GM18499 (cell line): ENCODE data around the gene RAB12.

ENCODE experiments used
- ATAC-seq: cut with Tn5 transposase; IDR thresholded peaks from one replicate; pipeline ENCODE4 v1.9.1; 2021; ENCODE audit warnings: moderate number of reproducible peaks; ENCODE audit not compliant: insufficient read depth, unreplicated experiment

The RAB12 gene

DNA sequence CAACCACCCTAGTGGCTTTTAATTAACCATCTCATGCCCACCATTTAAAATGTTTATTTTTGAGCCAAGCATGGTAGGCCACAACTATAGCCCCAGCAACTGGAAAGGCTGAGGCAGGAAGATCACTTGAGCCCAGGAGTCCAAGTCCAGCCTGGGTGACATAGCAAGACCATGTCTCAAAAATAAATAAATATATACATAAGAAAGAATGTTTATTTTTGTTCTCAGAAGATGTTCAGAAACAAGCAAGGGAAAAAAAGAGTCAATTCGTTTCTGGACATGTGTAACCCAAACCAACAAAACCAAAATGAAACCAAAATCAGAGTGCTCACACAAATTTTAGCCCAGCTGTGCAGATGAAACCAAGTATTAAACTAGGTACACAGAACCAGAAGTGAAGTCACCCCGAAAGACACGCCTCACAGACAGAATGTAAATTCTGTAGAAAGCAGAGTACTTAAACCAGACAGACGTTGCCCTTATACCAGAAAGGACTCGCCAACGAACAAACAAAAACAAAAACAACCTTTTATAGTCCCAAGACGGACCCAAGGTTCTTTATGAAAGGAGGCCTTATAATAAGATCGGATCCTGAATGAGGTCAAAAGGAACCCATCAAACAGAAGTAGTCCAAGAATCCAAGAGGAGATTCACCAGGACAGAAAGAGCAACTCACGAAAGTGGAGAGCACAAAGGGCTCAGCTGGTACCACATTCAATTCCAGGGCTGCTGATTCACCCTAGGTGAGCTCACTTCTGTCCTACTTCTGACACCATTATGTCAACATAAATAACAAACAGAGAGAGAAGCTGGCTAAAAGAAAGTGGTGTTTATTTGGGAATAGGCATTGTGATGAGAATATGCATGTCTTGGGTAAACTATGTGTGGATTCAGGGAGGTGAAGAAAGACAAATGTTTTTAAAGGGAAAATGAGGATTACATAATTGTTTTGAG is 64.3 kb downstream of the RAB12 start:
- ATAC-seq: peak; percentile 92

- ATAC-seq: no peak
Measured at GRCh38 chr18:8675057-8675456, 65.8 kb downstream of the RAB12 start.

DNA sequence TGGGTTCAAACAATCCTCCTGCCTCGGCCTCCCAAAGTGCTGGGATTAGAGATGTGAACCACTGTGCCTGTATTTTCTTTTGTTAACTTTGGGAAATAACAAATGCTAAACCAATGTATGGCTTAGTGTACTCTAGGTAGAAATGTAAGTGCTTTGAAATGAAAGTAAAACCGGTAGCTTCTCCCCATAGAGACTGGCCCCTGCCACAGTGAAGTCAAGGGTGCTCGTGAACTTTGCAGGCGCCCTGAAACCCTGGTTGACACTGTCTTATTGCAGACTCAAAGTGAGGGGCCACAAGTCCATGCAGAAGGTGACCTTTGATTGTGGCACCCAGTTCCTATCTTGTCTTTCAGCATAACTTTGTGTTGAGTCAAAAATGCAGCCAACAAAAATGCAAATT is 72.0 kb downstream of the RAB12 start:
- ATAC-seq: no peak

- ATAC-seq: no peak
Measured at GRCh38 chr18:8684577-8684976, 75.3 kb downstream of the RAB12 start.

- no peak for ATAC-seq
Measured at GRCh38 chr18:8685141-8685913, 76.1 kb downstream of the RAB12 start.

DNA sequence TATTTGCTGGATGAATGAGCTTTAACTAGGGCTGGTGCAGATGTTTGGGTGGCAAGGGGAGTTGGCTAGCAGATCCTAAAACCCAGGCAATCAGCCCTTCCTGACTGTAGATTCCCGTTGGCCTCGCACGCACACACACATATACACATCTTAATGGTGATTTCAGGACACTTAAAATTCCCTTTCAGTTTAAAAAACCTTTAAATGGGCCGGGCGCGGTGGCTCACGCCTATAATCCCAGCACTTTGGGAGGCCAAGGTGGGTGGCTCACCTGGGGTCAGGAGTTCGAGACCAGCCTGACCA is 76.6 kb downstream of the RAB12 start:
- no peak for ATAC-seq

DNA sequence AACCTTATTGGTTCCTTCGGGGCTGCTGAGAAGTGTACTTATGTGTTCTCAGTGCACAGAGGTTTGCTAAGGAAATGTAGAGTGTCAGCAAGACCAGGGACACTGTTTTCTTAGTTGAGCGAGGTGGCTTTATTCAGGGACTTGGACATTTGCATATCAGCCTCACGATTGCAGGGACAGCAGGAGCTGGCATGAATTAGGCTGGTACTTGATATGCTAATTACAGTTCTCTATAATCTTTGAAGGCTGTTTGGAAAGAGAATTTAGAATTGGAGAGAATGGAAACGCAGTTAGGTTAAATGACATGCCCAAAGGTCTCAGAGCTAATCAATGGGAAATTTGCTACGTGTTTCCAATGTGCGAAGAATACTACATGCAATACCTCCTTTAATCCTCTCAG is 77.4 kb downstream of the RAB12 start:
- no peak for ATAC-seq

DNA sequence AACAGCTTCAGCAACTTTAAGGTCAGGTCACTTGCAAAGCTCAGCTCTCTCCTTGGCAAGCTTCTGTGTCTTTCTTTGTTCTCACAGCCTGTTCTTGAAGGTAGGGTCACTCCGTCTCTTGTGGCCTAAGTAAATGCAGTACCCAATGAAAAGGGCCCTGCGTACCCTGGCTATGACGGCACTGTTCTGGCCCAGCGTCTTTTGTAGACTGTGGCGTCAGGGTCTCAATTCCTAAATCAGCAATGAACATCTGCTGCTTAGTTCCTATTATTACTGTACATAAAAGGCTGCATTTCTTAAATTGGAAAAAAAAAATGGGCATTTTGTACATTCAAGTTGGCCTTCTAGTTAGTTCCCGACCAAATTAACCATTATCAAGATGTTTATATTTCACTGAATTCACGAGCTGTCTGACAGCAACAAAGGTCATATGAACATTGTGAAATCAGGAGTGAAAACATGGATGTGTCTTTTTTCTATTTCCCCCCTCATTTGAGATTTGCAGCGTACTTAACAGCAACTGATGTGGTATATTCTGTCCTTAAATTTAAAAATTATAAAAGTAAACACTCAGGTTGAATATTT is 79.1 kb downstream of the RAB12 start:
- ATAC-seq: no peak

DNA sequence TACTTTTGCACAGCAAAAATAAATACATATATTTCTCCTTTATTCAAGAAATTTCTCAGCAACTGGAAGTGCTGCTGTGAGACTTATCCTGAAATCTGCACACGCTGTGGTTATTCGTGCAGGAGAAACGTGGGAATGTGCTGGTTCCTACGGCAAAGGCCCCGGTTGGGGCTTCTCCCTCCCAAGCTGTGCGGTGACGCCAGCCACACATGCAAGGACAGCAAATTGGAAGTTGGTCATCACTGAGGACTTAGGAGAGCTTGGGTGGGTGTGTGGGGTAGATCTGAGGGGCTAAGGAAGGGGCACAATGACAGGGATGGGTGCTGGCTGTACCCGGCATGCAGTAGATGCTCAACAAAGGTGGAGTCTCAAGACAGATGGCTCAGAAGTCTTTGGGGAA is 79.6 kb downstream of the RAB12 start:
- ATAC-seq: no peak
